HG02970 (cell line): ENCODE results near the gene C16orf87.

Experiments used
- ATAC-seq: cut with Tn5 transposase; IDR thresholded peaks from one replicate; pipeline ENCODE4 v1.9.1; 2021; ENCODE audit warnings: mild to moderate bottlenecking, moderate library complexity, moderate number of reproducible peaks; ENCODE audit not compliant: unreplicated experiment, low FRiP score

The C16orf87 gene

GRCh38 chr16:46763147-46763546 lies 67.8 kb downstream of the C16orf87 start:
- ATAC-seq: no peak

DNA sequence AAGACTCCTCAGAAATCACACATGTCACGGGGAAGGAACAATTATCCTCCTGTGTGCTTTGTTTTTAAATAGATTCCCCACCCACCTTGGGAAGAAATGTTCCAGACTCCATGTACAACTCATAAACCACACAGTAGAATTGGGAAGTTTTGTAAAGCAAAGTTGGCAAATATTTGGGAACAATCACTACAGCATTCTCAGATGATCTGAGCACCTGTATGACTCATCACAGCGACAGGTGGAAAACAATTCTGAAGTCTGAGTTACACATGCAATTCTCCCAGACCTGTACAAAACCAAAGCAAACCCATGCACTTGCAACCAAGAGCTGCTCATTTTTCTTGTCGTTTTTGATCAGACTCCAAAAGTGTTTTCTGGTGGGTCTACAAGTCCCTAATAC lies 68.4 kb downstream of the C16orf87 start:
- no peak for ATAC-seq

DNA sequence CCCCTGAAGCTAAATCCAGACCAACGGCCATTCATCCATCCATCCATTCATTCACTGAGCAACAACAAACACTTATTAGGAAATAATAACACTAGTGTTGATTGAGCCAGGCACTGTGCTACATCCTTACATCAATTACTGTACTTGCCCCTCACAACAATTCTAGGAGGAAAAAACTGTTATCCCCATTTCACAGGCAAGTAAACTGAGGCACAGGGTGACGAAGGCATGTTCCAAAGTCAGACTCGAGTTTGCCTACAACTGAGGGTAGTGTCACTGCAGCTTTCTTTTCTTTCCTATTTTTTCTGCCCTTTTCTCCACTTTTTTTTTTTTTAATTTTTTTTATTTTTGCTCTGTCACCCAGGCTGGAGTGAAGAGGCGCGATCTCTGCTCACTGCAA lies 71.7 kb downstream of the C16orf87 start:
- no peak for ATAC-seq

GRCh38 chr16:46757339-46758050 lies 73.5 kb downstream of the C16orf87 start:
- ATAC-seq: no peak

DNA sequence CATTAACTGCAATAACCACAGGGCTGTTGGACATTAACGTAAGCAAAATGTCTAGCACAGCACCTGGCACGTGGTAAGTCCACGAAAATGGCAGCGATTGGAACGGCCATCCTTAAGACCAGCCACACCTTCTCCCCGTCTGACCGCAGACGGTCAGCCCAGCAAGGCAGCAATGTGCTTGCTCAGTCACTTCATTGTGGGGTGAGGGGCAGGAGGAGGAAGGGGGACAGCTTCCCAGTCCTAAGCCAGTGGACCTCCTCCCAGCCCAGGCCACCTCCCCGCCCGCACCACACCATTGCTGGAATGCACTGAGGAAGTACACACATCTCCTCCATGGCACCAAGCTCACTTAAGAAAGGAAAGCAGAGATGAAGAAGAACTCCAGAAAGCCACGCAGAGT lies 74.2 kb downstream of the C16orf87 start:
- ATAC-seq: no peak

DNA sequence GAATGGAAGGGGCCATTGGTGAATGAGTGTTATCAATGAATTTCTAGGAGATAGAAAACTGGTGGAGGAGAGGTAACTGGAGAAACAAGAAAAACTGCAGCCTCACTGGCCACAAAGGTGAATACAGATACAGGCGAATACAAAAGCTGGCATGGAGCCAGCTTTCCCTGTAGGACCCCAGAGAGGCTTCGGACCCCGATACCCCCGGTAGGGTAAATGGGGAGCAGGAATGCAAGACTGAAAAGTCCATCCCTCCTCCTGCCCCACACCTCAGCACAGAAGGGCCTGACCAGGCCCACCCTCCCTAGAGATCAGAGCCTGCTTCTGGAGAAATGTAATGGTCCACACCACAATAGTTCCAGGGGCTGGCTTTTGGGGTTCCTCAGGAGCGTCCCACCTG lies 78.0 kb downstream of the C16orf87 start:
- no peak for ATAC-seq

DNA sequence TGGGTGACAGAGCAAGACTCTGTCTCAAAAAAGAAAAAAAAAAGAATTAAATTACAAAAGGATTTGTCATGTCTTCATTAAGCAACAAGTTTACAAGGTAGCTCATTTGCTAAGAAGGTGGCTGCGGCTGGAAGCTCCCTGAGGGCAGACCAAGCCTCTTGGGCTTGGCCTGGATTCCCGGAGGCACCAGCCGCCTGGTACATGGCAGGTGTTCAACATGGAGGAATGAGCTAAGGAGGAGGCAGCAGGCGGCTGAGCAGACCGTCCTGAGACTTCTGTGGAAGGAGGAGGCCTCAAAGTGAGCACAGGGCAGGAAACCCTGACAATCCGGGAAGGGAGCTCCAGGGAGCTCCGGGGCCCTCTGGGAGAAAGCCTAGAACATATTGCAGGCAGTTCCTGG lies 79.6 kb downstream of the C16orf87 start:
- no peak for ATAC-seq

GRCh38 chr16:46748775-46749705 lies 81.9 kb downstream of the C16orf87 start:
- ATAC-seq: no peak

GRCh38 chr16:46747777-46748651 lies 83.0 kb downstream of the C16orf87 start, which contains the start of gene MYLK3:
MYLK3 (minus strand) TSS chr16:46748344; CDS start chr16:46748193, 151 bp downstream.
- no peak for ATAC-seq

DNA sequence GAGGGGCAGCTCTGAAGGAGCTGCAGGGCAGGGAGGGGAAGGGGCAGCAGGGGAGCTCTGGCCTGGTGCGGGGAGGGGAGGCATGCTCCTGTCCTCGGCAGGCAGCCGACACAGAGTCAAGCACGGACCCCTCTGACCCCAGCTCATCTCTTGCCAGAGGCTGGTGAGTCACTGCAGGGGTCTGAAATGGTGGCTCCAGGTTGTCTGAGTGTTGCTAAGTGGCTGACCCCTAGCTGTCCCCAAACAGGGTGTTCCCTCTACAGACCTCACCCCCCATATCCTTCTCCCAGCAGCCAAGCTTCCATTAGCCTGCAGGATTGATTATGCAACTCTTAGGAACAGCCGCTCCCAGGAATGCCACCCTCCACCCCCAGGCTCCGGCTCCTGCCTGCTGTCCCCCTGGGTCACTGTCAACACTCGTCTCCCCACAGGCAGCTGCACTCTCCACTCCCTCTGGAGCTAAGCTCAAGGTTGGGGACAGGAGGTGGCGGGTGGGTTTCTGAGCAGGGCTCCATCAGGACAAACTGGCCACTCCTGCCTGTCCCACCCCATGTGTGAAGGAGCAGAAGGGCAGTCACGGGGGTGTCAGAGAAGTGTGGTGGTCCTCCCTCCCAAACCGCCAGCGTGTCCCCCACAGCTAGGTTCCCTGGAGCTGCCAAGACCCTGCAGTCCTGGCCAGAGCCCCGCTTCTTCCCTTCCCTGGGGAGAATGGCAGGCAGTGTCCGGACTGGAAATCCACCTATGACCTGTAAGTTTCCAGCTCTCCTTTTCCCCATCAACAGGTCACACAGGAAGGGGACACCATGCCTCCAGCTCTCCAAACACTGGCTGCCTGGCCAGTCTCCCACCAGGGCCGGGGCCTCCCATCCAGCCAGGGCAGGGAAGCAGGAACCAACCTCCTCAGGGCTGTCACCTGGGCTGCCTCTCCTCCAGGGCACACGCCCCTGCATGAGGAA lies 83.9 kb downstream of the C16orf87 start:
- no peak for ATAC-seq
